HEK293 (cell line): ENCODE data around the gene NEU1.
A peak's percentile ranks its signal among the peaks of the same experiment; 100 is the strongest.

ENCODE experiments used
- KLF7 ChIP-seq: fragments of 450-650 bp; formaldehyde crosslinking; IDR thresholded peaks from 2 replicates; pipeline ENCODE4 v1.5.1; 2016; ENCODE audit warnings: missing biosample characterization, missing genetic modification characterization, borderline replicate concordance
- PBX3 ChIP-seq: sonication (generic); formaldehyde crosslinking; IDR thresholded peaks from 2 replicates; pipeline ENCODE4 v1.8.1; 2022; ENCODE audit warnings: mild to moderate bottlenecking, moderate library complexity, missing genetic modification reagents
- REST ChIP-seq: fragments of 450-650 bp; formaldehyde crosslinking; IDR thresholded peaks from 2 replicates; pipeline ENCODE4 v1.5.1; 2016; ENCODE audit warnings: missing biosample characterization, missing genetic modification characterization
- ZFP37 ChIP-seq: fragments of 450-650 bp; formaldehyde crosslinking; IDR thresholded peaks from 2 replicates; pipeline ENCODE4 v1.5.1; 2016; ENCODE audit warnings: missing biosample characterization, missing genetic modification characterization
- ZIC2 ChIP-seq: fragments of 450-650 bp; formaldehyde crosslinking; IDR thresholded peaks from 2 replicates; pipeline ENCODE4 v1.5.1; 2016; ENCODE audit warnings: missing biosample characterization, missing genetic modification characterization
- ZNF10 ChIP-seq: fragments of 450-650 bp; formaldehyde crosslinking; IDR thresholded peaks from 2 replicates; pipeline ENCODE4 v1.5.1; 2017; ENCODE audit warnings: missing biosample characterization, missing genetic modification characterization
- ZNF274 ChIP-seq, 2 experiments: fragments of 200-500 bp in 1 of 2; fragments of 450-650 bp in 1 of 2; sonication (Bioruptor generic) in 1 of 2; formaldehyde crosslinking in 1 of 2; IDR thresholded peaks; 2 replicates each; pipeline versions ENCODE4 v1.5.1 to v1.6.1; 2014 to 2016; ENCODE audit warnings: borderline replicate concordance in 1 of 2, inconsistent platforms in 1 of 2, low read length in 1 of 2, missing biosample characterization in 1 of 2, missing genetic modification characterization in 1 of 2
- ZSCAN5A ChIP-seq: fragments of 450-650 bp; formaldehyde crosslinking; IDR thresholded peaks from 2 replicates; pipeline ENCODE4 v1.5.1; 2016; ENCODE audit warnings: missing biosample characterization, missing genetic modification characterization
- TF ChIP-seq, protein P1 (sequence below): fragments of 450-650 bp; formaldehyde crosslinking; IDR thresholded peaks from 2 replicates; pipeline ENCODE4 v1.5.1; 2016; ENCODE audit warnings: missing biosample characterization, missing genetic modification characterization

DNA sequence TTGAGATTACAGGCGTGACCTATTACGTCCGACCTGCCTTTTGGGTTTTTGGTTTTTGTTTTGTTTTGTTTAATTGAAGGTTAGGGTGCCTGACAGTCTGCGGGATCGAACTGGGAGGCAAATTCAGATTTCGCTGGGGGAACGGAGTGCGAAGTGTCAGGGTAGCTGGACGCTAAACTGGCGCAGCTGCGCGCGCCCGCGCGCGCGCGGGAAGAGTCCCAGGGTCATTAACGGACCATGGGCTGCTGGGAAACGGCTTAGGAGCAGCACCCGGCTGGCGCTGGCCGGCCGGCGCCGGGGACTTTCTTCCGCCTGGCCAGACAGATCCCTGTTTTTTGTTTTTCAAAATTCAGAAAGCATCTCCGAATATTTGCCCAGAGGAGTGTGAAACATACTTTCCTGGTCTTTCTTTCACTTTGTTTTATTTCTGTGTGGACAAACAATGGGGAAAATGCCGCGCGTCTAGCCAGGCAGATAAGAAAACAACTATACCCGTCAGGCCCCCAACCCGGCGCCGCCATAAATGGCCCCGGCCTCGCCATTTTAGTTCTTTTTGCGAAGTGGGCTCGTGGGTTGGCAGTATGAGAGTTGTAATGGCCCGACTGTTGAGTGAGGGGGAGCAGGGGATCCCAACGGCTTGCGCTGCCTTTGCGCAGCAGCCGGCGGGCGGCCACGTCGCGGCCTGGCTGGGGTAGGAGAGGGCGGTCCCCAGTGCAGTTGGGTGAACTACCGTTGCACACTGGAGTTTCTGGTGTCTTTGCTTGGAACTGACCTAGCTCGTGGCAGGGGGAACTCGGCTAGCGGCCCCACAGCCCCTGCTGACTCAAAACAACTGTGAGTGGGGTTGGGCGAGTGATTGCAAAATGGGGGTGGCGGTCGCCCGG is 28.0 kb downstream of the NEU1 start:
- TF ChIP-seq ZFP37 (0 out of 2 replicates have a peak, but pooled peaks have one; percentile 63), ZNF10 (no peak), ZSCAN5A (peak; percentile 88), REST (peak; percentile 43; the same call in 1 of the 2 replicates), KLF7 (tag by site-specific recombination) (no peak), ZIC2 (tag by site-specific recombination) (no peak), ZNF274 (IDR thresholded peaks at IDR 0.05; ENCODE audit: low read length) (no peak), ZNF274 (tag by site-specific recombination; IDR thresholded peaks at IDR 0.05; ENCODE audit: borderline replicate concordance) (no peak), PBX3 (CRISPR knock-in tag) (no peak; the same call in 1 of the 2 replicates)
- TF ChIP-seq, protein P1, sequence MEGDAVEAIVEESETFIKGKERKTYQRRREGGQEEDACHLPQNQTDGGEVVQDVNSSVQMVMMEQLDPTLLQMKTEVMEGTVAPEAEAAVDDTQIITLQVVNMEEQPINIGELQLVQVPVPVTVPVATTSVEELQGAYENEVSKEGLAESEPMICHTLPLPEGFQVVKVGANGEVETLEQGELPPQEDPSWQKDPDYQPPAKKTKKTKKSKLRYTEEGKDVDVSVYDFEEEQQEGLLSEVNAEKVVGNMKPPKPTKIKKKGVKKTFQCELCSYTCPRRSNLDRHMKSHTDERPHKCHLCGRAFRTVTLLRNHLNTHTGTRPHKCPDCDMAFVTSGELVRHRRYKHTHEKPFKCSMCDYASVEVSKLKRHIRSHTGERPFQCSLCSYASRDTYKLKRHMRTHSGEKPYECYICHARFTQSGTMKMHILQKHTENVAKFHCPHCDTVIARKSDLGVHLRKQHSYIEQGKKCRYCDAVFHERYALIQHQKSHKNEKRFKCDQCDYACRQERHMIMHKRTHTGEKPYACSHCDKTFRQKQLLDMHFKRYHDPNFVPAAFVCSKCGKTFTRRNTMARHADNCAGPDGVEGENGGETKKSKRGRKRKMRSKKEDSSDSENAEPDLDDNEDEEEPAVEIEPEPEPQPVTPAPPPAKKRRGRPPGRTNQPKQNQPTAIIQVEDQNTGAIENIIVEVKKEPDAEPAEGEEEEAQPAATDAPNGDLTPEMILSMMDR (tag by site-specific recombination) = 0 out of 2 replicates have a peak, but pooled peaks have one; percentile 41
